ENCODE results near the gene APOC1.
A peak's percentile ranks its signal among the peaks of the same experiment; 100 is the strongest.
"Not testable (repeated sequence)": the region's sequence is repeated elsewhere in the genome, so short reads cannot be mapped to it uniquely, and the experiment has no call there.

APOC1 gene

GRCh38 chr19:44890366-44891015 lies 23.9 kb upstream of the APOC1 start:
- DNase-seq = peak; percentile 100

GRCh38 chr19:44891016-44891882 lies 23.2 kb upstream of the APOC1 start, which contains the start of gene TOMM40:
TOMM40 (plus strand) TSS chr19:44891254; CDS start chr19:44891416, 162 bp downstream.
- no peak for DNase-seq

- DNase-seq = no peak
Measured at GRCh38 chr19:44892932-44893331, 21.5 kb upstream of the APOC1 start.

GRCh38 chr19:44893332-44894051 lies 20.9 kb upstream of the APOC1 start:
- DNase-seq = no peak

- no peak for DNase-seq
Measured at GRCh38 chr19:44894052-44894400, 20.4 kb upstream of the APOC1 start.

- no peak for DNase-seq
Measured at GRCh38 chr19:44894946-44895345, 19.5 kb upstream of the APOC1 start.

GRCh38 chr19:44897835-44898234 lies 16.6 kb upstream of the APOC1 start:
- DNase-seq = no peak

- DNase-seq = no peak
Measured at GRCh38 chr19:44900328-44901244, 13.8 kb upstream of the APOC1 start.

- no peak for DNase-seq
Measured at GRCh38 chr19:44903216-44903601, 11.2 kb upstream of the APOC1 start.

GRCh38 chr19:44903602-44904425 lies 10.6 kb upstream of the APOC1 start:
- DNase-seq = peak; percentile 34

GRCh38 chr19:44904426-44904994 lies 9.9 kb upstream of the APOC1 start:
- DNase-seq = no peak

GRCh38 chr19:44905437-44906160 lies 8.8 kb upstream of the APOC1 start, which contains the start of gene APOE:
APOE (plus strand) TSS chr19:44905796; CDS start chr19:44906625, 829 bp downstream.
- DNase-seq = no peak

- DNase-seq = no peak
Measured at GRCh38 chr19:44907613-44908012, 6.8 kb upstream of the APOC1 start.

GRCh38 chr19:44908074-44908835 lies 6.2 kb upstream of the APOC1 start:
- no peak for DNase-seq

- DNase-seq = no peak
Measured at GRCh38 chr19:44908836-44909261, 5.6 kb upstream of the APOC1 start.

- DNase-seq = no peak
Measured at GRCh38 chr19:44909775-44910174, 4.6 kb upstream of the APOC1 start.

- DNase-seq = not testable (repeated sequence)
Measured at GRCh38 chr19:44911896-44912295, 2.5 kb upstream of the APOC1 start.

- no peak for DNase-seq
Measured at GRCh38 chr19:44912854-44913253, 1.6 kb upstream of the APOC1 start.

Data from HCEC 1CT (cell line).